Neural cell (in vitro differentiated cells): ENCODE measurements around the gene FAM76B. TPM values are rescaled to one million over a fixed set of nuclear protein-coding genes. Genes with fewer than 3 reads are reported as not detected.

Experiments used
- H2AFZ ChIP-seq: fragments of 200-600, 300-800 bp; sonication (generic), shearing (Covaris generic); 2 replicates; pipeline ENCODE4 v1.6.0; 2014; ENCODE audit warnings: low read depth, mild to moderate bottlenecking, antibody characterized with exemption, low read length, moderate library complexity
- H3F3A ChIP-seq: fragments of 200-600 bp; shearing (Covaris generic); 2 replicates; pipeline ENCODE4 v1.6.1; 2016; ENCODE audit warnings: mild to moderate bottlenecking, moderate library complexity, mixed read lengths, antibody characterized with exemption, low read length; ENCODE audit not compliant: insufficient read depth, poor library complexity, severe bottlenecking
- H3K27ac ChIP-seq: fragments of 200-600, 300-800 bp; sonication (generic), shearing (Covaris generic); 2 replicates; pipeline ENCODE4 v1.5.1; 2014; ENCODE audit warnings: mild to moderate bottlenecking, low read length, moderate library complexity
- H3K27me3 ChIP-seq: fragments of 300-800, 200-600 bp; sonication (generic), shearing (Covaris generic); 2 replicates; pipeline ENCODE4 v1.6.0; 2014; ENCODE audit warnings: mild to moderate bottlenecking, low read depth, low read length, moderate library complexity; ENCODE audit not compliant: insufficient read depth
- H3K36me3 ChIP-seq: fragments of 300-800, 200-600 bp; sonication (generic), shearing (Covaris generic); 2 replicates; pipeline ENCODE4 v1.5.1; 2014; ENCODE audit warnings: mild to moderate bottlenecking, antibody characterized with exemption, low read length, moderate library complexity; ENCODE audit not compliant: insufficient read depth
- H3K4me2 ChIP-seq: fragments of 300-800, 200-600 bp; sonication (generic), shearing (Covaris generic); 2 replicates; pipeline ENCODE4 v1.6.0; 2014; ENCODE audit warnings: mild to moderate bottlenecking, low read length
- H3K4me3 ChIP-seq: fragments of 300-800, 200-600 bp; sonication (generic), shearing (Covaris generic); 2 replicates; pipeline ENCODE4 v1.5.1; 2014; ENCODE audit warnings: mild to moderate bottlenecking, low read length, moderate library complexity
- H3K79me2 ChIP-seq: fragments of 200-600 bp; shearing (Covaris generic); replicated peaks from 2 replicates; pipeline ENCODE4 v1.6.0; 2014; ENCODE audit warnings: mild to moderate bottlenecking, low read length, moderate library complexity; ENCODE audit not compliant: insufficient read depth
- H3K9ac ChIP-seq: fragments of 300-800, 200-600 bp; sonication (generic), shearing (Covaris generic); 2 replicates; pipeline ENCODE4 v1.6.1; 2016; ENCODE audit warnings: mild to moderate bottlenecking, low read length, mixed read lengths
- H3K9me2 ChIP-seq: fragments of 200-600 bp; shearing (Covaris generic); 2 replicates; pipeline ENCODE4 v1.6.1; 2016; ENCODE audit warnings: mild to moderate bottlenecking, low read length, mixed read lengths; ENCODE audit not compliant: insufficient read depth
- H3K9me3 ChIP-seq: fragments of 200-600, 300-800 bp; sonication (generic), shearing (Covaris generic); 2 replicates; pipeline ENCODE4 v1.6.1; 2016; ENCODE audit warnings: mild to moderate bottlenecking, mixed run types, low read length, moderate library complexity, mixed read lengths
- H4K20me1 ChIP-seq: fragments of 200-600 bp; shearing (Covaris generic); 2 replicates; pipeline ENCODE4 v1.6.1; 2016; ENCODE audit warnings: mild to moderate bottlenecking, mixed run types; ENCODE audit not compliant: insufficient read depth
- EP300 ChIP-seq: fragments of 450-650 bp; conservative IDR thresholded peaks from 2 replicates; pipeline ENCODE4 v1.6.1; 2014; ENCODE audit warnings: antibody characterized with exemption, mild to moderate bottlenecking, moderate library complexity; ENCODE audit not compliant: poor library complexity, severe bottlenecking
- EZH2 ChIP-seq: fragments of 200-600, 300-800 bp; shearing (Covaris generic), sonication (generic); IDR thresholded peaks from 2 replicates; pipeline ENCODE4 v1.6.1; 2014; ENCODE audit warnings: antibody characterized with exemption, low read length, borderline replicate concordance, mild to moderate bottlenecking; ENCODE audit not compliant: insufficient read depth, poor library complexity, severe bottlenecking
- MXI1 ChIP-seq: fragments of 450-650 bp; conservative IDR thresholded peaks from 2 replicates; pipeline ENCODE4 v1.6.1; 2014; ENCODE audit warnings: antibody characterized with exemption, mild to moderate bottlenecking; ENCODE audit not compliant: poor library complexity, severe bottlenecking
- POLR2AphosphoS5 ChIP-seq: IDR thresholded peaks from 2 replicates; pipeline ENCODE4 v1.6.1; 2012
- RAD21 ChIP-seq: fragments of 450-650 bp; conservative IDR thresholded peaks from 2 replicates; pipeline ENCODE4 v1.6.1; 2014; ENCODE audit warnings: antibody characterized with exemption, mild to moderate bottlenecking, moderate library complexity
- SMC3 ChIP-seq: fragments of 450-650 bp; conservative IDR thresholded peaks from 2 replicates; pipeline ENCODE4 v1.6.1; 2014; ENCODE audit warnings: antibody characterized with exemption, mild to moderate bottlenecking, moderate library complexity; ENCODE audit not compliant: poor library complexity
- TAF1 ChIP-seq: IDR thresholded peaks from 2 replicates; pipeline ENCODE4 v1.6.1; 2012; ENCODE audit warnings: low read depth
- polyA plus RNA-seq: library from polyadenylated mRNA; depleted of rRNA; stranded (reverse); fragments of >200 nt; gene quantifications from 2 replicates; pipeline ENCODE4 v1.2.3, GENCODE V29; 2014
- TF ChIP-seq, protein P1 (sequence below): IDR thresholded peaks from 2 replicates; pipeline ENCODE4 v1.6.1; 2012; ENCODE audit warnings: borderline replicate concordance
- TF ChIP-seq, protein P2 (sequence below): fragments of 450-650 bp; IDR thresholded peaks from 2 replicates; pipeline ENCODE4 v1.5.1; 2014; ENCODE audit warnings: antibody characterized with exemption, mild to moderate bottlenecking, moderate library complexity; ENCODE audit not compliant: poor library complexity, severe bottlenecking

The FAM76B gene
- polyA plus RNA-seq, 1 donor from 2014 or later: 139 TPM

DNA sequence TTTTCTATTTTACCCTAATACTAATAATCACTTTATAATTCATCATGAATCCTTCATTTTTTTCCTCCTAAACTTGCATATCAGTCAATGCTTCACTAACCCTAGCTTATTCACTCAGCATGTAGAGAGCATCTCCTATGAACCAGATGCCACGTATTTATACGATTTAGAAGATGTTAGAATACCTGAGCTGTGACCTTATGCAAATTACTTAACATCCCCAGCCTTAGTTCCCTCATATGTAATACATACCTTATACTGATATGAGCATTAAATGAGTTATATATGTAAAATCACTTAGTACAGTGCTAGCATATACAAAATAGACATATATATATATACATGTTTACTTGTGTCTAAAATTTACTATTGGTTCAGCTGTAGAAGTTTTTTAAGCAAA lies 9.0 kb downstream of the FAM76B start:
- H2AFZ ChIP-seq: no peak overlapping the region
- peaks cover 5% of the 10 kb centered on the region for H3K36me3 ChIP-seq
- H3F3A ChIP-seq: no peaks in the 10 kb centered on the region
- no peak overlapping the region for H3K9ac ChIP-seq
- H3K4me2 ChIP-seq: no peak overlapping the region
- H3K27ac ChIP-seq: no peak overlapping the region
- H3K9me3 ChIP-seq: no peaks in the 10 kb centered on the region
- no peaks in the 10 kb centered on the region for H3K27me3 ChIP-seq
- H4K20me1 ChIP-seq: no peaks in the 10 kb centered on the region
- H3K4me3 ChIP-seq: no peak overlapping the region
- H3K9me2 ChIP-seq: no peaks in the 10 kb centered on the region
- H3K79me2 ChIP-seq: no peaks in the 10 kb centered on the region
- TF ChIP-seq SMC3 (no peak), RAD21 (no peak), TAF1 (no peak), MXI1 (no peak), POLR2AphosphoS5 (no peak), EZH2 (no peak), EP300 (no peak)
- TF ChIP-seq, protein P1, sequence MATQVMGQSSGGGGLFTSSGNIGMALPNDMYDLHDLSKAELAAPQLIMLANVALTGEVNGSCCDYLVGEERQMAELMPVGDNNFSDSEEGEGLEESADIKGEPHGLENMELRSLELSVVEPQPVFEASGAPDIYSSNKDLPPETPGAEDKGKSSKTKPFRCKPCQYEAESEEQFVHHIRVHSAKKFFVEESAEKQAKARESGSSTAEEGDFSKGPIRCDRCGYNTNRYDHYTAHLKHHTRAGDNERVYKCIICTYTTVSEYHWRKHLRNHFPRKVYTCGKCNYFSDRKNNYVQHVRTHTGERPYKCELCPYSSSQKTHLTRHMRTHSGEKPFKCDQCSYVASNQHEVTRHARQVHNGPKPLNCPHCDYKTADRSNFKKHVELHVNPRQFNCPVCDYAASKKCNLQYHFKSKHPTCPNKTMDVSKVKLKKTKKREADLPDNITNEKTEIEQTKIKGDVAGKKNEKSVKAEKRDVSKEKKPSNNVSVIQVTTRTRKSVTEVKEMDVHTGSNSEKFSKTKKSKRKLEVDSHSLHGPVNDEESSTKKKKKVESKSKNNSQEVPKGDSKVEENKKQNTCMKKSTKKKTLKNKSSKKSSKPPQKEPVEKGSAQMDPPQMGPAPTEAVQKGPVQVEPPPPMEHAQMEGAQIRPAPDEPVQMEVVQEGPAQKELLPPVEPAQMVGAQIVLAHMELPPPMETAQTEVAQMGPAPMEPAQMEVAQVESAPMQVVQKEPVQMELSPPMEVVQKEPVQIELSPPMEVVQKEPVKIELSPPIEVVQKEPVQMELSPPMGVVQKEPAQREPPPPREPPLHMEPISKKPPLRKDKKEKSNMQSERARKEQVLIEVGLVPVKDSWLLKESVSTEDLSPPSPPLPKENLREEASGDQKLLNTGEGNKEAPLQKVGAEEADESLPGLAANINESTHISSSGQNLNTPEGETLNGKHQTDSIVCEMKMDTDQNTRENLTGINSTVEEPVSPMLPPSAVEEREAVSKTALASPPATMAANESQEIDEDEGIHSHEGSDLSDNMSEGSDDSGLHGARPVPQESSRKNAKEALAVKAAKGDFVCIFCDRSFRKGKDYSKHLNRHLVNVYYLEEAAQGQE: no peak
- TF ChIP-seq, protein P2, sequence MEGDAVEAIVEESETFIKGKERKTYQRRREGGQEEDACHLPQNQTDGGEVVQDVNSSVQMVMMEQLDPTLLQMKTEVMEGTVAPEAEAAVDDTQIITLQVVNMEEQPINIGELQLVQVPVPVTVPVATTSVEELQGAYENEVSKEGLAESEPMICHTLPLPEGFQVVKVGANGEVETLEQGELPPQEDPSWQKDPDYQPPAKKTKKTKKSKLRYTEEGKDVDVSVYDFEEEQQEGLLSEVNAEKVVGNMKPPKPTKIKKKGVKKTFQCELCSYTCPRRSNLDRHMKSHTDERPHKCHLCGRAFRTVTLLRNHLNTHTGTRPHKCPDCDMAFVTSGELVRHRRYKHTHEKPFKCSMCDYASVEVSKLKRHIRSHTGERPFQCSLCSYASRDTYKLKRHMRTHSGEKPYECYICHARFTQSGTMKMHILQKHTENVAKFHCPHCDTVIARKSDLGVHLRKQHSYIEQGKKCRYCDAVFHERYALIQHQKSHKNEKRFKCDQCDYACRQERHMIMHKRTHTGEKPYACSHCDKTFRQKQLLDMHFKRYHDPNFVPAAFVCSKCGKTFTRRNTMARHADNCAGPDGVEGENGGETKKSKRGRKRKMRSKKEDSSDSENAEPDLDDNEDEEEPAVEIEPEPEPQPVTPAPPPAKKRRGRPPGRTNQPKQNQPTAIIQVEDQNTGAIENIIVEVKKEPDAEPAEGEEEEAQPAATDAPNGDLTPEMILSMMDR: no peak

DNA sequence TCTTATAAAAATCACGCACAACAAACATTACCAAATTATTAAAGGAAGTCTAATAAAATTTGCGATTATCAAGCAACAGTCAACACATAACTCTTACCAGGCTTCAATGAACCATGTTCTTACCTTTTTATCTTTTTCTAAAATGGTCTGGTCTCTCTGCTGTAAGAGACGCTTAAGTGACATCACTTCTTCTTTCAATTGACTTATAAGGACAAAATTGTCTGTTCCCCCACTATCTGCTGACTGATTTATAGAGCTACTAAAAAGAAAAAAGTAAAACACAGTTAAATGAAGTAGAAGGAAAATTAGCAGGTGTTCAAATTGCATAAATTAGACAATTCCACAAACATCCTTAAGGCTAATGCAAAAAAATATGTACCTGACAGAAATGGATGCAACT lies 10.9 kb downstream of the FAM76B start:
- Histone ChIP-seq H3K79me2 (no peaks in the 10 kb centered on the region), H3K27ac (no peak overlapping the region), H3K27me3 (no peaks in the 10 kb centered on the region), H4K20me1 (no peaks in the 10 kb centered on the region), H2AFZ (no peak overlapping the region), H3F3A (no peaks in the 10 kb centered on the region), H3K4me2 (no peak overlapping the region), H3K9me3 (no peaks in the 10 kb centered on the region), H3K9ac (no peak overlapping the region), H3K36me3 (peaks cover 5% of the 10 kb centered on the region), H3K9me2 (no peaks in the 10 kb centered on the region), H3K4me3 (no peak overlapping the region)
- TF ChIP-seq EP300 (no peak), SMC3 (no peak)

DNA sequence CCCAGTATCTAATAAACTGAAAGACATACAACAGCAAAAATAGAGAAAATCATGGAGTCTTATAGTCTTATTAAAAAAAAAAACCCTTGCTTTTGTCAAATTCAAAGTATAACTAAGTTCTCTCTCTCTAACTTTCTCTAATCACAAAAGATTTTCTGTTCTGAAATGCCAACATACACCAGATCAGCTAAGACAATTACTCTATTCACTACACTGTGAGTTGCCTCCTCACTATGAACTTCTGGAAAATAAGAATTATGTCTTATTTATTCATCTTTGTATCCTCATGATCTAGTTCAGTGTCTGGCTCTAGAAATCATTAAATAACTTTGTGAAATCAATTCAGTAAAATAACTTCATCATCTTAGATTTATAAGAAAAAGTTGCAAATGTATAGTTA lies 12.7 kb downstream of the FAM76B start:
- TF ChIP-seq EZH2: no peak
- TF ChIP-seq, protein P1: no peak
- no peak for TF ChIP-seq RAD21
- no peak for TF ChIP-seq EP300
- TF ChIP-seq SMC3: no peak
- TF ChIP-seq, protein P2: no peak
- TF ChIP-seq POLR2AphosphoS5: no peak
- no peak for TF ChIP-seq MXI1
- no peak for TF ChIP-seq TAF1
- H3K27me3 ChIP-seq: no peaks in the 10 kb centered on the region
- H3K9ac ChIP-seq: no peak overlapping the region
- H3F3A ChIP-seq: no peaks in the 10 kb centered on the region
- peaks cover 12% of the 10 kb centered on the region for H3K36me3 ChIP-seq
- no peak overlapping the region for H3K4me2 ChIP-seq
- no peak overlapping the region for H3K4me3 ChIP-seq
- no peak overlapping the region for H2AFZ ChIP-seq
- no peaks in the 10 kb centered on the region for H3K9me3 ChIP-seq
- no peaks in the 10 kb centered on the region for H3K79me2 ChIP-seq
- H3K27ac ChIP-seq: no peak overlapping the region
- no peaks in the 10 kb centered on the region for H3K9me2 ChIP-seq
- H4K20me1 ChIP-seq: no peaks in the 10 kb centered on the region
